ENCODE measurements around the gene PAPPA.

- TF ChIP-seq CTCF (IDR thresholded peaks at IDR 0.05; ENCODE audit: poor library complexity, severe bottlenecking) (no peak), EP300 (conservative IDR thresholded peaks at IDR 0.05; ENCODE audit: poor library complexity, severe bottlenecking) (no peak), REST (IDR thresholded peaks at IDR 0.05; ENCODE audit: borderline replicate concordance) (no peak), POLR2AphosphoS5 (IDR thresholded peaks at IDR 0.05) (no peak), EZH2 (IDR thresholded peaks at IDR 0.05; ENCODE audit: borderline replicate concordance, insufficient read depth, low read length, poor library complexity, severe bottlenecking) (no peak), TAF1 (IDR thresholded peaks at IDR 0.05; ENCODE audit: low read depth) (no peak)
These were observed 1.6 kb upstream of the PAPPA start for GRCh38 chr9:116151966-116152381.
